Suprapubic skin (tissue), 4 donors: ENCODE data around the gene PSMD7. TPM values are rescaled to one million over a fixed set of nuclear protein-coding genes. Genes with fewer than 3 reads are reported as not detected.
"Not testable (repeated sequence)": the region's sequence is repeated elsewhere in the genome, so short reads cannot be mapped to it uniquely, and the experiment has no call there.

Experiments used
- DNase-seq, 2 donors: peaks; one replicate each; pipeline ENCODE4 v3.0.0-alpha.2; 2019; ENCODE audit warnings: low spot score in 2 of 2
- H3K27ac ChIP-seq: fragments of 200-600 bp; sonication (generic); one replicate; pipeline ENCODE4 v1.5.1; 2019
- H3K27me3 ChIP-seq: fragments of 200-600 bp; sonication (generic); one replicate; pipeline ENCODE4 v1.5.1; 2019
- H3K36me3 ChIP-seq: fragments of 200-600 bp; sonication (generic); one replicate; pipeline ENCODE4 v1.5.1; 2019
- H3K4me1 ChIP-seq: fragments of 200-600 bp; sonication (generic); one replicate; pipeline ENCODE4 v1.5.1; 2019
- H3K4me3 ChIP-seq: fragments of 200-600 bp; sonication (generic); one replicate; pipeline ENCODE4 v1.5.1; 2019; ENCODE audit warnings: mild to moderate bottlenecking
- H3K9me3 ChIP-seq: fragments of 200-600 bp; sonication (generic); one replicate; pipeline ENCODE4 v1.5.1; 2019
- EP300 ChIP-seq: sonication (generic); formaldehyde crosslinking; IDR thresholded peaks from one replicate; pipeline ENCODE4 v1.6.1; 2017; ENCODE audit warnings: antibody characterized with exemption
- POLR2A ChIP-seq, 2 donors: fragments of 450-650 bp; IDR thresholded peaks; one replicate each; pipeline ENCODE4 v1.6.1; 2017; ENCODE audit warnings: antibody characterized with exemption in 2 of 2, mild to moderate bottlenecking in 2 of 2, moderate library complexity in 2 of 2
- POLR2AphosphoS5 ChIP-seq, 3 donors: sonication (generic); formaldehyde crosslinking; IDR thresholded peaks; one replicate each; pipeline ENCODE4 v1.6.1; 2017; ENCODE audit warnings: antibody characterized with exemption in 3 of 3
- whole genome bisulfite sequencing: methylation state at CpG from one replicate; pipeline ENCODE4 v1.1.5; 2018; 5-methylcytosine and 5-hydroxymethylcytosine counted together
- total RNA-seq, 4 donors: library from RNA; depleted of rRNA; stranded (reverse); fragments of >200 nt; gene quantifications; one replicate each; pipeline ENCODE4 v1.1.0, GENCODE V29; 2016
- TF ChIP-seq, protein P1 (sequence below), 2 donors: fragments of 200-600 bp in 1 of 2; fragments of 450-650 bp in 1 of 2; sonication (generic) in 1 of 2; IDR thresholded peaks; one replicate each; pipeline ENCODE4 v1.5.1; 2016 to 2019; ENCODE audit warnings: antibody characterized with exemption in 2 of 2, mild to moderate bottlenecking in 1 of 2, moderate library complexity in 1 of 2

The PSMD7 gene
- total RNA-seq, 4 donors from 2014 or later: 55.8 to 81.2 (median 77.0) TPM

DNA sequence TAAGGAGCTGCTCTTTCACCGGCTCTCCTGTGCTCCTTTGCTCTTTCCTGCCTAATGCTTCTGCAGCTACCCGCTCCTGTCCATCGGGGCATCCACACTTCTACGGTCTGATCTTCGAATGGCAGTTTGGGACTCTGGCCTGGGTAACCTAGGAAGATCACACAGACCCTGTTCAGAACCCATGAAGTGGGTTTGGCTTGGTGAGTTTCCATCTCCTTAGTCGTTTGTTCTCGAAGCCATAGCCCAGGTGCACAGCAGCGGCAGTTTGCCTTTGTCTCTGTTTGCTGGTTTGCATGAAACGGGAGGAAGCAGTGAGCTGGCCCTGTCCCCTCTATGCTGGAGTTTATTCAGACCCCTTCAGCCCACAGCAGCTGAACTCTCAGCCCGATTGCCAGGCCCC, 29.0 kb downstream of the PSMD7 start:
- H3K36me3 ChIP-seq: peaks cover 48% of the 10 kb centered on the region
- H3K9me3 ChIP-seq: no peaks in the 10 kb centered on the region
- H3K27me3 ChIP-seq: no peaks in the 10 kb centered on the region
- TF ChIP-seq EP300 (no peak), POLR2A (IDR thresholded peaks at IDR 0.05) (no peak), POLR2AphosphoS5 (IDR thresholded peaks at IDR 0.05) (no peak)
- TF ChIP-seq, protein P1, sequence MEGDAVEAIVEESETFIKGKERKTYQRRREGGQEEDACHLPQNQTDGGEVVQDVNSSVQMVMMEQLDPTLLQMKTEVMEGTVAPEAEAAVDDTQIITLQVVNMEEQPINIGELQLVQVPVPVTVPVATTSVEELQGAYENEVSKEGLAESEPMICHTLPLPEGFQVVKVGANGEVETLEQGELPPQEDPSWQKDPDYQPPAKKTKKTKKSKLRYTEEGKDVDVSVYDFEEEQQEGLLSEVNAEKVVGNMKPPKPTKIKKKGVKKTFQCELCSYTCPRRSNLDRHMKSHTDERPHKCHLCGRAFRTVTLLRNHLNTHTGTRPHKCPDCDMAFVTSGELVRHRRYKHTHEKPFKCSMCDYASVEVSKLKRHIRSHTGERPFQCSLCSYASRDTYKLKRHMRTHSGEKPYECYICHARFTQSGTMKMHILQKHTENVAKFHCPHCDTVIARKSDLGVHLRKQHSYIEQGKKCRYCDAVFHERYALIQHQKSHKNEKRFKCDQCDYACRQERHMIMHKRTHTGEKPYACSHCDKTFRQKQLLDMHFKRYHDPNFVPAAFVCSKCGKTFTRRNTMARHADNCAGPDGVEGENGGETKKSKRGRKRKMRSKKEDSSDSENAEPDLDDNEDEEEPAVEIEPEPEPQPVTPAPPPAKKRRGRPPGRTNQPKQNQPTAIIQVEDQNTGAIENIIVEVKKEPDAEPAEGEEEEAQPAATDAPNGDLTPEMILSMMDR (IDR thresholded peaks at IDR 0.05): no peak
- H3K4me3 ChIP-seq: no peak overlapping the region
- peaks cover 12% of the 10 kb centered on the region for H3K4me1 ChIP-seq
- 85% methylated on average over 10 of the region's 10 CpGs for WGBS
- no peak for DNase-seq
- no peak overlapping the region for H3K27ac ChIP-seq

DNA sequence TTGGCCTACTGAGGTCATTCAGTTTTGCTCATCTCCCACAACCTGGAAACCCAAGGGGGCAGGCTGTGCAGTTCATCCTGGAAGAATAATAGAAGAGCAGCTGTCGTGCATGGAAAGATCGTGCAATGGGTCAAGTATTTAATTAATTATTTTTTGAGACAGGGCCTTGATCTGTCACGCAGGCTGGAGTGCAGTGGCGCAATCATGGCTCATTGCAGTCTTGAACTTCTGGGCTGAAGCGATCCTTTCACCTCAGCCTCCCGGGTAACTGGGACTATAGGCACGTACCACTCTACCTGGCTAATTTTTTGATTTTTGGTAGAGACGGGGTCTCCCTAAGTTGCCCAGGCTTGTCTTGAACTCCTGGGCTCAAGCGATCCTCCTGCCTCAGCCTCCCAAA, 31.7 kb downstream of the PSMD7 start:
- 98% methylated on average over 9 of the region's 9 CpGs for WGBS
- H3K36me3 ChIP-seq: peaks cover 75% of the 10 kb centered on the region

DNA sequence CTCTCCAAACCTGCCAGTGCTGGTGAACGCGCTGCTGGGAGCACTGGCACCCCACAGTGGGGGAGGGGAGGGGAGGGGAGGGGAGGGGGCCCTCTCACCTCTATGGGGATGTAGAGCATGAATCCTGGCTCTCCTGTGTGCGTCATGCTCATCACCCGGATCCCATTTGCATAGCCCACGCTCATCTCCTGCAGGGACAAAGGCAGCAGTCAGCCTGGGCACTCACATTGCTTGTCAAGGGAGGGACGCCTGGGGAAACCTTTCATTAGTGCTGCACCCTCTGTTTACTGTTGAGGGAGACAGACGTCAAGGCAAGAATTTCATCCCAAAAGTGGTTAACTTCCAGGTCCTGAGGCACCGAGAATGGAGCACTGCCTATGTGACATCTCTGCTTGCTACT, 35.9 kb downstream of the PSMD7 start:
- H3K27me3 ChIP-seq, H3K4me1 ChIP-seq, H3K27ac ChIP-seq, H3K4me3 ChIP-seq, DNase-seq, H3K9me3 ChIP-seq: not testable (repeated sequence)
- H3K36me3 ChIP-seq: peaks cover 67% of the 10 kb centered on the region
- WGBS: 85% methylated on average over 6 of the region's 8 CpGs

More for the DNA sequence above, 31.7 kb downstream of the PSMD7 start:
- H3K9me3 ChIP-seq, DNase-seq, H3K27ac ChIP-seq, H3K27me3 ChIP-seq, H3K4me3 ChIP-seq, H3K4me1 ChIP-seq: not testable (repeated sequence)

DNA sequence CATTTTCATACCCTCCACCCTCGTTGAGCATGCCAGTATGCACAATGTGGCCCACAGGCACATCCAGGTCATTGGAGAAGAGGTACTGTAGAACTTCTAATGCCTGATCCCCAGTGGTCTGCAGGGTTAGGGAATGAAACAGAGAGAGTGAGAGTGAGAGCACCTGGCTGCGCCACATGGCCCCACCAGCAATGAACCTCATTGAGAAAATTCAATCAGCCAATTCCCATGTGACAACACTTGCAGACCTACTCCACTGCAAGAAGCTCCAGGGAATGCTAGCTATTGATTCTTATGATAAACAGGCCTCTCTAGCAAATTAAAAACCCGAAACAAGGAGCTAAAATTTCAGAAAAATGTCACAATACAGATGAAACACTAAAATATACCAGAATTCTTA, 40.9 kb downstream of the PSMD7 start:
- H3K36me3 ChIP-seq: peaks cover 57% of the 10 kb centered on the region

DNA sequence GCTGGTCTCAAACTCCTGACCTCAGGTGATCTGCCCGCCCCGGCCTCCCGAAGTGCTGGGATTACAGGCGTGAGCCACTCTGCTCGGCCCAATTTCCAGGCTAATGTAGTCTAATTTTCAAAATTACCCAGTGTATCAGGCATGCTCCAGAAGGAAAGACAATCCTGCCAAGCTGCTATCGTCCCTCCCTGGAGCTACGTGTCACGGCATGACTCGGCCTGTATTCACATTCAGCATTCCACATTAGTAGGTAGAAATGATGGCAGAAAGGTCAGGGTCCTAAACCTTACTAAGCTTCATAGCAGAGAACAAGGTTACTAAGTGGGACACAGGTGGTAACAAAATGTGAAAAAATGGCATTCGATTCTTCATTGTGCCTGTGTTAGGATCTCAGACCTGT, 42.6 kb downstream of the PSMD7 start:
- H3K27ac ChIP-seq, H3K4me1 ChIP-seq, H3K4me3 ChIP-seq, H3K27me3 ChIP-seq, DNase-seq, H3K9me3 ChIP-seq: not testable (repeated sequence)
- H3K36me3 ChIP-seq: peaks cover 66% of the 10 kb centered on the region
- WGBS: 70% methylated on average over 10 of the region's 10 CpGs

More for the DNA sequence above, 40.9 kb downstream of the PSMD7 start:
- H3K4me3 ChIP-seq, DNase-seq, H3K27me3 ChIP-seq, H3K27ac ChIP-seq, H3K9me3 ChIP-seq, H3K4me1 ChIP-seq: not testable (repeated sequence)
- whole genome bisulfite sequencing: 100% methylated on average over 3 of the region's 3 CpGs

DNA sequence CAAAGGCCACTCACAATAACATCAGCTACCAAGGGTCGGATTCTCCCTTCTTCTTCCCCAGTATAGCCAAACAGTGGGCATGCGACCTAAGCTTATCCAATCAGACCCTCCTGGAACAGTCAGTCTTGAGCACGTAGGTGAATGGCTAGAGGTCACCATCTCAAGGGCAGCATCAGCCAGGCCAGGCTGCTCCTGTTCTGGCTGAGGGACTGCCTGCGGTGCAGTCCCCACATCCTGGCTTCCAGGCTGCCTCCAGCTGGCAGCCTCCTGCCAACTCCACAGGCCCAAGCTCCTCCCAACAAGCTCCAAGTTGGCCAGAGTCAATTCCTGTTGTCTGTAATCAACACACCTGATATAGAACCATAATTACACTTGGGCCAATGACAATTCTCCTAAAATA, 56.4 kb downstream of the PSMD7 start:
- H3K27me3 ChIP-seq, H3K4me1 ChIP-seq, DNase-seq, H3K9me3 ChIP-seq, H3K27ac ChIP-seq, H3K4me3 ChIP-seq: not testable (repeated sequence)
- H3K36me3 ChIP-seq: peaks cover 70% of the 10 kb centered on the region
- WGBS: 86% methylated on average over 4 of the region's 4 CpGs

Other genes with a start within 250 kb of the PSMD7 start
- 1 to 10 TPM; 2.1 to 6.7 (median 3.3) TPM for gene NPIPB15, start 79.5 kb downstream of the PSMD7 start, total RNA-seq
- under 1 TPM in 1 of 4 donors, not detected in 3; 0.72 TPM for gene CLEC18B, start 124.7 kb downstream of the PSMD7 start, total RNA-seq